GM19328 (cell line): ENCODE data around the gene MDFI.
"Not testable (repeated sequence)": the region's sequence is repeated elsewhere in the genome, so short reads cannot be mapped to it uniquely, and the experiment has no call there.

Experiments used
- ATAC-seq: cut with Tn5 transposase; IDR thresholded peaks from one replicate; pipeline ENCODE4 v1.9.1; 2021; ENCODE audit warnings: mild to moderate bottlenecking, moderate library complexity; ENCODE audit not compliant: unreplicated experiment

The MDFI gene

DNA sequence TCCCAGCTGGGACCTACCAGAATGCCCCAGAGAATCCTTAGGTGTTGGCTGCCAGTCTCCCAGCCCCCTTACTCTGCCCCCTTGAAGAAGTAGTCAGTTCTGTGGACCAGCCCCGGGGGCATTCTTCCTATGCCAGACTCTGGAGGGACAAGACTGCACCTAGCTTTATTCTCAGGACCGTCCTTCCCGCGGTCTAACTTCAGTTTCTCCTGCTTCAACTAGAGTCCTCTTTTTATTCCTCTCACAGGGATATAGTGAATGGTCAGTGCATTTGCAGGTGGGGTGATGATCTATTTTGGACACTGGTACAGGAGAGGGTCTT, 35.9 kb upstream of the MDFI start:
- no peak for ATAC-seq

- no peak for ATAC-seq
Observed at GRCh38 chr6:41602864-41603608, 35.2 kb upstream of the MDFI start.

- no peak for ATAC-seq
Observed at GRCh38 chr6:41604006-41604405, 34.3 kb upstream of the MDFI start.

GRCh38 chr6:41605649-41606048, 32.6 kb upstream of the MDFI start:
- no peak for ATAC-seq

GRCh38 chr6:41607036-41607435, 31.2 kb upstream of the MDFI start:
- no peak for ATAC-seq

- no peak for ATAC-seq
Observed at GRCh38 chr6:41607736-41608135, 30.5 kb upstream of the MDFI start.

DNA sequence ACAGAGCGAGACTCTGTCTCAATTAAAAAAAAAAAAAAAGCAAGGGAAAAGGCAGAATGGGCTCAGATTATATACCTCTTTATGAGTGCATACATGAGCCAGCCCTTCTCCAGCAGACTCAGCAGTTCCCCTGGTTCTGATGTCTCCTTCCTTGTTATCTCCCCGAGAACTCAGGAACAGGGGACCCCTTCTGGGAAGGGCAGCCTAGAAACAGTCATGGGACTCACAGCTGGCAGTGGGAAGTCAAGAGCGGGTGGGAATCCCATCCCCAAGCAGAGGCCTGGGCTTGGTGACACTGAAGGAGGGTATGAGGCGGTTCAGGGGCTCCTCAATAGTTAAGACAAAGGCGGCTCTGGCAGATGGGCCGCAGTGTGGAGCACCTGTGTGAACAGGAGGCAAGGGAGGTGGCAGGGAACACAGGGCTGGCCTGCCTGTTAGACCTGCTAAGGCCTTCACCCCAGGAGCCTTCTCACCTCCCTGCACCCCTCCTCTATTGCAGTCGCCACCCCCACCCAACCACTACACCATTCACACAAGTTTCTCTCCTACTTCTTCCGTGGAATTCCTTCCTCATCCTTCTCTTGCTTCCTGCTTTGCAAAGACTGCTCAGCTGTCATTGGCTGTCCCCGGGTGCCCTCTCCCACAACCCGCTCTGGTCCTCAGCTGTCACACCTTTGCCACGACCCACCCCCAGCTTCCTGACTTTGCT, 29.7 kb upstream of the MDFI start:
- ATAC-seq: no peak

GRCh38 chr6:41614715-41615114, 23.6 kb upstream of the MDFI start:
- ATAC-seq: no peak

DNA sequence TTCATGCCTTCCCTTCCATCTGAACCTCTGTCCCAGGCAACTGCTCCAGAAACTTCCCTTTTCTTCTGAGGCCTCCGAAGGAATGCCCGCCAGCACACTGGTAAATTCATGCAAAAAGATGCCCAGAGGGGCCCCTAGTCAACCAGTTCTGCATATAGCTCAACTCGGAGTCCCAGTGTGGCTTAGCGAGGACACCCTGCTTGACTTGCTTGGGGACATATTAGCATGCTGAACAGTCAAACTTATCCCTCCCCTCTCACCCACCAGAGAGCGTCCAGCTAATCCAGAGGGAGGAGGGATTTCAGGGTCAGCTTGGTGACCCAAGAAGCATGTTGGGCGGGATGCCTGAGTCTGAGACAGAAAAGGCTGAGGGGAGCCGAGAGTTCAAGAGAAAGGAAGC, 23.0 kb upstream of the MDFI start:
- no peak for ATAC-seq

- no peak for ATAC-seq
Observed at GRCh38 chr6:41618598-41618997, 19.7 kb upstream of the MDFI start.

DNA sequence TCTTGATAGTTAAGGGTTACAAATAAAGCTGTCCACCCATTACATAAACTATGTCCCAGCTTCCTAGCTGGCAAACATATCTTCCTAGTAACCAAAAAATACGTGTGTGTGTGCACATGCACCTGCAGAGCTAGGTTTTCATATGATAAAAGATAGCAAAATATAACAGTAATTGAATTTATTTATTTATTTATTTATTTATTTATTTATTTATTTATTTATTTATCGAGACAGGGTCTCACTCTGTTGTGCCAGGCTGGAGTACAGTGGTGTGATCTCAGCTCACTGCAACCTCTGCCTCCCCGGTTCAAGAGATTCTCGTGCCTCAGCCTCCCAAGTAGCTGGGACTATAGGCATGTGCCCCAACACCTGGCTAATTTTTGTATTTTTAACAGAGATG, 19.1 kb upstream of the MDFI start:
- ATAC-seq: not testable (repeated sequence)

DNA sequence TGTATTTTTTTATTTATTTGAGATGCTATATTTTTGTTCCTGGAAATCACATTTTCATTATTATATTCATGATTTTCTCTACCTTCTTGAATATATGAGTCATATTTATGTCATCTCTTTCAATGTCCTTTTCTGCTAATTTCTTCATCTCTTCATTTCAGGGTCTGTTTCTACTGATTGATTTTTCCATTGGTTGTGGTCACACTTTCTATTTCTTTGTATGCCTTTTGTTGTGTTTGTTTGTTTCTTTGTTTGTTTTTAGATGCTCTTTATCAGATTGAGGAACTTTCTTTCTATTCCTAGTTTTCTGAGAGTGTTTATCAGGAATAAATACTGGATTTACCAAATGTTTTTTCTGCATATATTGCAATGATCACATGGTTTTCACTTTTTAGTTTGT, 16.9 kb upstream of the MDFI start:
- ATAC-seq: no peak

- ATAC-seq: no peak
Observed at GRCh38 chr6:41621802-41622201, 16.5 kb upstream of the MDFI start.

DNA sequence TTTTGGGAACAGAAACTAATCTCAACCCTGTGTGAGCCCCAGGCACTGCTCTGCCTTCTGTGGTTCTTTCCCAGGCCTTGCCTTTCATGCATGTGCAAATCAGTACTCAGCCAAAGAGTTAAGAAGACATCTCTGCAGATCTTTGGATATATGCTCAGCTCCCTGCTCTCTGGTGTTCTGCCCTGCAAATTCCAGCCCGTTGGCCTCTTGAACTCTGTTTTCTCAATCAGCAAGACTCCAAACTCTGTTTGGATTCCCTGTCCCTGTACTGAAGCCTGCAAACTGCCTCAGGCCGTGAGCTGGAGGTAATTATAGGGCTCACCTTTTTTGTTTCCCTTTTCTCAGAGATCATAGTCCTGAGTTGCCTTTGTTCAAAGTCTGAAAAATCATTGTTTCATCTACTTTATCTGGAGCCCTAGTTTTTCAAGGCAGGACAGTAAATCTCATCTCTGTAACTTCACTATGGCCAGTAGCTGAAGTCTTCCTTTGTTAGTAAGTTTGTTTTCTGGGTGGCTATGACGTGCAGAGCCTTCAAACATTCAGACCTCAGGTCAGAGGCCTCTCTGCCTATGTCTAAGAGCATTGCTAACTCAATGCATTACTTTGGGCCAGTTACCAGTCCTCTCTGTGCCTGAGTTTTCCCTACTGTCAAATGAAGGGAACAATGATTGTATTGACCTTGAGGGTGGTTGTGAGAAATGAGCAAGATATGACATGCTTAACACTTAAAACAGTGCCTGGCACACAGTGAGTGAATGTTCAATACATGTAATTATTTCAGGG, 15.9 kb upstream of the MDFI start:
- no peak for ATAC-seq

DNA sequence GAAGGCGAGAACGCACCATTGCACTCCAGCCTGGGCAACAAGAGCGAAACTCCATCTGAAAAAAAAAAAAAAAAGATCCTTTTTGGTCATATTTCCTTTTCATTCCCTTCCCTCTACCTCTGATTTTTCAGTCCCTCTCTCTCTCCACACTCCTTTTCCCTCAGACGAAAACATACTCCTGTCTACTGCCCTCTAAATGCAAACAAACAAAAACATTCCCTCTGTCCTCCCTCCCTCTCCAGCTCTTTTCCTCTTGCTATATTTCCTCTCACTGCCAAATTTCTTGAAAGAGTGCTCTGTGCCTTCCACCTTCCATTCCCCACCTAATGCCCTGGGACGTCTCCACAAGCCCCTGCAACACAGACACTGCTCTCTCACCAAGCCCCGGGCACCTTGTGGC, 14.9 kb upstream of the MDFI start:
- ATAC-seq: no peak

DNA sequence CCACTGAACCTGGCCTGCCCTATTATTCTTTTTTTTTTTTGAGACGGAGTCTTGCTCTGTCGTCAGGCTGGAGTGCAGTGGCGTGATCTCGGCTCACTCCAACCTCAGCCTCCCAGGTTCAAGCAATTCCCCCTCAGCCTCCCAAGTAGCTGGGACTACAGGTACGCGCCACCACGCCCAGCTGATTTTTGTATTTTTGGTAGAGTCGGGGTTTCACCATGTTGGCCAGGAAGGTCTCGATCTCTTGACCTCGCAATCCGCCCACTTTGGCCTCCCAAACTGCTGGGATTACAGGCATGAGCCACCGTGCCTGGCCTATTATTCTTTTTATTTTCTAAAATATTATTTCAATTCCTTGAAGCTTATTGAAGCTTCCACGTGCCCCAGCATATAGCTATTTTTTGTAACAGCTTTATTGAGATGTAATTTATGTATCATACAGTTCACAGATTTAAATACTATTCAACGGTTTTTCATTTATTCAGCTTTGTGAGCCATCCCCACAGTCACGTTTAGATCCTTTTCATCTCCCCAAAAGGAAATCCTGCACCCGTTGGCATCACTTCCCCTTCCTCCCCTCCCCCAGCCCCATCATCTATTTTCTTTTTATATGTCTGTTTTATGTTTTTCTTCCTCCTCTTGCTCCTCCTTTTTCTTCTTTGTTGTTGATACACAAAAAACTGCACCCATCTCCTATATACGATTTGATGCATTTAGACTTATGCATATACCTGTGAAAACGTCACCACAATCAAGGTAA, 13.5 kb upstream of the MDFI start:
- no peak for ATAC-seq

DNA sequence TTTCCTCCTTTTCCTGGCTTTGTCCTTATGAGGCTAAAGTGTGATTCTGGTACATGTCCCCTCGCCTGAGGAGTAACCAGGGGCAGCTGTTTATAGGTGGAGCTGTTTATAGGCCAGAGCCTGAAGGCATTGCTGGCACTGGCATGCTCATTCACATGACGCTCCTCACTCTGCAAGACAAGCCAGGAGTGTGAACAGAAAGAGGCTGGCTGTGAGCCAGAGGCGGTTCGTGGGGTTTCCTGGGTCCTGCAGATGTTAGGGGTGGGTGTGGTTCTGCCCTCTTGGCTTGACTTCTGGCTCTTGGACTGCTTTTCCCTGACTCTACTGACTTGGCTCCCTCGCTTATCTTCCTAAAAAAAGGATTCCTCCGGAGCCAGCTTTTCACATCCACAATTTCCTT, 12.8 kb upstream of the MDFI start:
- ATAC-seq: no peak

- no peak for ATAC-seq
Observed at GRCh38 chr6:41626022-41626421, 12.2 kb upstream of the MDFI start.

- ATAC-seq: no peak
Observed at GRCh38 chr6:41626917-41627316, 11.4 kb upstream of the MDFI start.

- ATAC-seq: no peak
Observed at GRCh38 chr6:41629128-41629527, 9.1 kb upstream of the MDFI start.

DNA sequence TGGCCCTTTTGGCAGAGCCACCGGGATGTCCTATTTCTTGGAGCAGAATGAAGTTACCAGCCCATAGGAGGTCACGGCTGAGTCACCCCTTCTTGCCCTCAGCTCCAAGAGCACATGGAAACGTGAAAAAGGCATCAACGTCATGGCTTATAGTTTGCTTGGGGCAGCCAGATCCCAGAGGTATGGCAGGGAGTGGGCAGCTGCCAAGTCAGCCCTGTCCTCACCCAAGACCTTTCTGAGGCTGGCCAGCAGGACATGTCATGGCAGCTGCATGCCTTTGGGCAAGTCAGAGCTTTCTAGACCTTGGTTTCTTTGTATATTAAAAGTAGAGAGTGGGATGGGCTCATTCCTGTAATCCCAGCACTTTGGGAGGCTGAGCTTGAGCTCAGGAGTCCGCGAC, 8.2 kb upstream of the MDFI start:
- no peak for ATAC-seq
